Raji (cell line): ENCODE results near the gene ZFAND3.

Experiments
- POLR2A ChIP-seq: IDR thresholded peaks from 2 replicates; pipeline ENCODE4 v1.6.1; 2011; ENCODE audit warnings: low read depth, low read length, control low read depth; ENCODE audit not compliant: insufficient read depth

ZFAND3 gene

GRCh38 chr6:37819177-37819801, at the start of gene ZFAND3:
TSS of gene ZFAND3 (plus strand) at chr6:37819727. CDS start at chr6:37819946, 219 bp downstream.
- no peak for TF ChIP-seq POLR2A

- TF ChIP-seq POLR2A = no peak
Observed at GRCh38 chr6:37774028-37774680, 45.4 kb upstream of the ZFAND3 start.

DNA sequence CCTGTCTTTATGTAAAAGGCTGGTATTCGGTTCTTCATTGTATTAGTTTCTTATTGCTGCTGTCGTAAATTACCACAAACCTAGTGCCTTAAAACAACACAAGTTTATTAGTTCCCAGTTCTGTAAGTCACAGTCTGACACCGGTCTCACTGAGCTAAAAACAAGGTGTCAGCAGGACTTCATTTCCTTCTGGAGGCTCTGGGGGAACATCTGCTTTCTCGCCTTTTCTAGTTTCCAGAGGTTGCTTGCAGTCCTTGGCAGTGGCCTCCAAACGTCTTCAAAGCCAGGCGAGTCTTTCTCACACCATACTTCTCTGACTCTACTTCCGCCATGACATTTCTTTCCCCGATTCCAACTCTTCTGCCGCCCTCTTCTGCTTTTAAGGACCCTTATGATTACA, 43.0 kb upstream of the ZFAND3 start:
- no peak for TF ChIP-seq POLR2A

DNA sequence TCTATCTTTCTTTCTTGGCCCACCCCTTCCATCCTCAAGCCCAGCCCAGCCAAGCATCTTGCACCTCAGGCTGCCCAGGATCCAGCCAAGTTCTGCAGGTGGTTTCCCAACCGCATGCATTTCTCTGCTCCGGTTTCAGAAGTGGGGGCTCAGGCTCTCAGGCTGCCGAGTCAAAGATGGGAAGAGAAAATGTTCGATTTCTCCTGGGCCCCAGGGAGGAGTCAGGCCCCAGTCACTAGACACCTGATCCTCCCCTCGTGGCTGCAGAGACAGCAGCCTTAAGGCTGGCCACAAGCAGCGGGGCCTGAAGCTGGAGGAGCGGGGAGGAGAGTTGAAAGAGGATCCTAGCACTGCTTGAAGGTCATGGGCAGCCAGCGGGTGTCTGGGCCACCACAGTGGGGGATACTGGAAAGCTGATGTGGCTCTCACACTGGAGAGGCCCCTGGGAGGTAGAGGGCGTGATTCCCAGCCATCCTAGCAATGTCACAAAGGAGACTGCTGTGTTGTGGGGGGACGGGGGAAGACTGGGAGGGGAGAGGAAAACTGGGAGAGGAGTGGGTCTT, 42.2 kb upstream of the ZFAND3 start:
- no peak for TF ChIP-seq POLR2A

- no peak for TF ChIP-seq POLR2A
Observed at GRCh38 chr6:37779111-37779800, 40.3 kb upstream of the ZFAND3 start.

- TF ChIP-seq POLR2A = no peak
Observed at GRCh38 chr6:37779902-37780628, 39.5 kb upstream of the ZFAND3 start.

GRCh38 chr6:37781788-37782187, 37.7 kb upstream of the ZFAND3 start:
- no peak for TF ChIP-seq POLR2A

DNA sequence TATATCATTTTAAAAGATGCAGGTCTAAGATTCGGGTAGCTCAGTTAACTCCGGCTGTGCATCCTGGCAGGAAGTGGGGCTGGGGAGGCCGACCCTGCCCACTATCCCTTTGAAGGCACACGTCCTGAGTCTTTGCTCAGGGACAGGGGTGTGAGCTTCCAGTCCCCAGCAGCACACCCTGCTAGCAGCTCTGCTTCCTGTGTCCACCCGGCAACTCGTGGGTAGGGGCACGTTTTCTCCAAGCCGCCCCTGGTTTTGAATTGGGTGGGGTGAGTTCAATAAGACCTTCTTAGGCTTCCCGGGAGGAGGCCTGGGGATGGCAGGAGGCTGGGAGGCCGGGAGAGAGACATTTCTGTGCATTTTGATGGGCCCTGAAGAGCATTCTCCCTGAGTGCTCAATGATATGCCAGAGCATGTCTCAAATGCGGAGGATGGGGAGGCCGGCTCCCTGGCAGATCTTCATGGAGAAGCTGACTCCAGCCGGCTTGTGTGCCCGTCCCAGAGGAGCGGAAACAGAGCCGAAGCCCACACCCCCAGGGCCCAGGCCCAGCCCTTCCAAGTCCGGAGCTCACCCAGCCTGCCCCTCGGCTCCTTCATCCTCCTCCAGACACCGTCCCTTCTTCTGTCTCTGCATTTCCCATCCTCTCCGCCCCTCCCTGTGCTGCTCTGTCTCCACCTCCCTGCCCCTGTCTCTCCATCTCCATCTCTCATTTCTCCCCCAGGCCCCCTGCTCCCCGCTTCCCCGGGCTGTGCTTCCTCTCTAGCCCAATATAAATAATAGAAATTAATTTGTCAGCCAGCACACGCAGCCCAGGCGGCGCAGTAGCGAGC, 36.3 kb upstream of the ZFAND3 start:
- TF ChIP-seq POLR2A = no peak

DNA sequence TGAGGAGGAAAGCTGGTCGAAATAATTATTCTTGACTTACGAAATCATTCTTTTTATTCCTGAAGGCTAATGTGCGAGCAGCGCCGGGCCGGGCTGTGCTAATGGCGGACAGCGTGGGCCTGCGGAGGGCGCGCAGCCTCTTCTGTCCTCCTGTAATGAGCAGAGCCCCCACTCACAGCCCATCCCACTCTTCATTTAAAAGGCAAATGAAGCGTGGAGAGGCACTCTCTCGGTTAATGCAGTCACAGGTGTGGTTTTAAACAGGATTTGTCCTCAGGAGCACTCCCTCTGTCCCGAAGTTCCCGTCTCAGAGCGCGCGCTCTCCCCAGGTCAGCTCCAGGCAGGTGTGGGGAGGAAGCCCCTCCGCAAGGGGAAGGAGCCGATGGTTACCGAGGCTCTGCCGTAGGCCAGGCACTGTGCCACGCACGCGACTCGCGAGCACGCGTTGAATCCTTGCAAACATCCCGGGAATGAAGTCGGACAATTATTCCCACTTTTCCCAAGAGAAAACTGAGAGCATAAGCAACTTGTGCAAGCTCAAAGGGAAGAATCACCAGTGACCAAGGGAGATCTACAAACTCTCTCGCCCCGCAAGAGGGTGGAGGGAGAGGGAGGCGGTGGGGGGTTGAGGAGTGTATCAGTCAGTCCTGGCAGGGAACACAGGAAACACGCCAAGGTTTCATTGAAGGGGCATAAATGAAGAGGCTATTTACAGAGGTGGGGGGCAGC, 35.5 kb upstream of the ZFAND3 start:
- TF ChIP-seq POLR2A = no peak

DNA sequence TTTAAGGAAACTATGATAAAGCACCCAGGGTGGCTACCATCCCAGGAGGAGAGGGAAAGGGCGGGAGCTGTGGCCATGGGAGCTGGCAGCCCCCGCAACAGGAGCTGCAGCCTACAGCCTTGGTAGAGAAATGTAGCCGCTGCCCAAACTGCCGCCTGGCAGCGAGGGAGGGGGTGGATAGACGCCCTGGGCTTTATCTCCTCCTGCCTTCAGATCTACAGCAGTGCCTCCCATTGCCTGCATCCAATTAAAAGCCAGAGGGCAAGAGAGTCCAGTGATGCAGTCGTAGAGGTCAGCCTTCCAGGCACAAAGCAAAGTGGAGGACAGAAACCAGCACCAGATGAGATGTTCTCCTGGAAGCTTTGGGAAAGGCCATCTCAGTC, 35.0 kb upstream of the ZFAND3 start:
- no peak for TF ChIP-seq POLR2A

- no peak for TF ChIP-seq POLR2A
Observed at GRCh38 chr6:37785002-37785662, 34.4 kb upstream of the ZFAND3 start.

- TF ChIP-seq POLR2A = no peak
Observed at GRCh38 chr6:37785663-37786270, 33.8 kb upstream of the ZFAND3 start.

GRCh38 chr6:37787216-37787615, 32.3 kb upstream of the ZFAND3 start:
- TF ChIP-seq POLR2A = no peak
